SU-DHL-6 (cell line): ENCODE data around the gene CDKAL1.

Source experiments
- H2AFZ ChIP-seq: fragments of 200-600 bp; sonication (generic); 2 replicates; pipeline ENCODE4 v1.6.1; 2014; ENCODE audit warnings: low read depth, mild to moderate bottlenecking, moderate library complexity, mixed read lengths, antibody characterized with exemption, low read length; ENCODE audit not compliant: severe bottlenecking
- H3F3A ChIP-seq: fragments of 200-600 bp; shearing (Covaris generic); 2 replicates; pipeline ENCODE4 v1.6.0; 2016; ENCODE audit warnings: antibody characterized with exemption, mild to moderate bottlenecking; ENCODE audit not compliant: insufficient read depth
- H3K27ac ChIP-seq: fragments of 200-600 bp; sonication (generic); 2 replicates; pipeline ENCODE4 v1.5.1; 2016; ENCODE audit warnings: low read depth, mild to moderate bottlenecking, low read length, moderate library complexity, mixed read lengths
- H3K27me3 ChIP-seq: fragments of 200-600 bp; sonication (generic), shearing (Covaris generic); 2 replicates; pipeline ENCODE4 v1.6.0; 2014; ENCODE audit warnings: mild to moderate bottlenecking, low read length
- H3K36me3 ChIP-seq: fragments of 200-600 bp; sonication (generic); 2 replicates; pipeline ENCODE4 v1.6.1; 2014; ENCODE audit warnings: mild to moderate bottlenecking, low read length, mixed read lengths
- H3K4me2 ChIP-seq: fragments of 300-600, 200-600 bp; shearing (Covaris generic), sonication (generic); 2 replicates; pipeline ENCODE4 v1.6.0; 2014; ENCODE audit warnings: low read length, low read depth, mild to moderate bottlenecking; ENCODE audit not compliant: poor library complexity, severe bottlenecking
- H3K4me3 ChIP-seq: fragments of 200-600 bp; sonication (generic); 2 replicates; pipeline ENCODE4 v1.5.1; 2014; ENCODE audit warnings: antibody characterized with exemption, low read length, mild to moderate bottlenecking, mixed read lengths; ENCODE audit not compliant: insufficient read depth, poor library complexity, severe bottlenecking
- H3K79me2 ChIP-seq: fragments of 200-600 bp; sonication (generic); 2 replicates; pipeline ENCODE4 v1.6.1; 2014; ENCODE audit warnings: mild to moderate bottlenecking, low read length, moderate library complexity; ENCODE audit not compliant: insufficient read depth
- H3K9ac ChIP-seq: fragments of 200-600 bp; sonication (generic); 2 replicates; pipeline ENCODE4 v1.7.0; 2014; ENCODE audit warnings: mild to moderate bottlenecking, low read length
- H3K9me2 ChIP-seq: fragments of 200-600 bp; sonication (generic); replicated peaks from 2 replicates; pipeline ENCODE4 v1.6.1; 2014; ENCODE audit warnings: low read length; ENCODE audit not compliant: insufficient read depth
- H3K9me3 ChIP-seq: fragments of 200-600 bp; sonication (generic); 2 replicates; pipeline ENCODE4 v1.6.1; 2014; ENCODE audit warnings: low read length, mixed read lengths; ENCODE audit not compliant: insufficient read depth
- H4K20me1 ChIP-seq: fragments of 200-600 bp; sonication (generic); 2 replicates; pipeline ENCODE4 v1.6.1; 2014; ENCODE audit warnings: low read depth, mild to moderate bottlenecking, antibody characterized with exemption, low read length, moderate library complexity, mixed read lengths
- CTCF ChIP-seq: fragments of 200-600 bp; sonication (generic); IDR thresholded peaks from one replicate; pipeline ENCODE4 v1.5.1; 2017; ENCODE audit warnings: antibody characterized with exemption, mild to moderate bottlenecking, low read length, moderate library complexity; ENCODE audit not compliant: insufficient read depth, poor library complexity, severe bottlenecking
- EZH2phosphoT487 ChIP-seq: fragments of 200-600 bp; sonication (generic), shearing (Covaris generic); conservative IDR thresholded peaks from 2 replicates; pipeline ENCODE4 v1.6.1; 2018; ENCODE audit warnings: mild to moderate bottlenecking, antibody characterized with exemption, low read length, moderate library complexity, mixed read lengths

CDKAL1 gene

GRCh38 chr6:21067521-21067920 is 533.3 kb downstream of the CDKAL1 start:
- Histone ChIP-seq H3K9me3 (peaks cover 5% of the 10 kb centered on the region; the same call in 1 of the 2 replicates), H3K9me2 (no peaks in the 10 kb centered on the region), H3K27ac (no peak overlapping the region), H3K4me3 (no peak overlapping the region), H3K79me2 (no peaks in the 10 kb centered on the region), H3K4me2 (no peak overlapping the region), H4K20me1 (no peaks in the 10 kb centered on the region), H3F3A (no peaks in the 10 kb centered on the region), H3K36me3 (peaks cover 10% of the 10 kb centered on the region; the same call in 1 of the 2 replicates), H3K27me3 (no peaks in the 10 kb centered on the region), H3K9ac (no peak overlapping the region), H2AFZ (no peak overlapping the region)
- TF ChIP-seq CTCF (no peak), EZH2phosphoT487 (no peak)

GRCh38 chr6:21070620-21071019 is 536.4 kb downstream of the CDKAL1 start:
- Histone ChIP-seq H2AFZ (no peak overlapping the region), H3K9ac (no peak overlapping the region), H3K27ac (no peak overlapping the region), H3K27me3 (no peaks in the 10 kb centered on the region), H3K9me2 (no peaks in the 10 kb centered on the region), H3K36me3 (peaks cover 21% of the 10 kb centered on the region; the same call in 1 of the 2 replicates), H3F3A (no peaks in the 10 kb centered on the region), H3K4me2 (no peak overlapping the region), H3K79me2 (no peaks in the 10 kb centered on the region), H4K20me1 (no peaks in the 10 kb centered on the region), H3K9me3 (peaks cover 5% of the 10 kb centered on the region; the same call in 1 of the 2 replicates), H3K4me3 (no peak overlapping the region)
- TF ChIP-seq EZH2phosphoT487 (no peak), CTCF (no peak)

- Histone ChIP-seq H2AFZ (no peak overlapping the region), H3K4me3 (no peak overlapping the region), H3K9me3 (peaks cover 5% of the 10 kb centered on the region; the same call in 1 of the 2 replicates), H3K9me2 (no peaks in the 10 kb centered on the region), H3K79me2 (no peaks in the 10 kb centered on the region), H3F3A (no peaks in the 10 kb centered on the region), H3K9ac (no peak overlapping the region), H3K27me3 (no peaks in the 10 kb centered on the region), H3K27ac (no peak overlapping the region), H3K4me2 (no peak overlapping the region), H4K20me1 (no peaks in the 10 kb centered on the region), H3K36me3 (peaks cover 15% of the 10 kb centered on the region; the same call in 1 of the 2 replicates)
- TF ChIP-seq CTCF = no peak
- TF ChIP-seq EZH2phosphoT487 = no peak
Measured at GRCh38 chr6:21071780-21072468, 537.7 kb downstream of the CDKAL1 start.
